Measurements from ENCODE around the gene MOCS1.

DNA sequence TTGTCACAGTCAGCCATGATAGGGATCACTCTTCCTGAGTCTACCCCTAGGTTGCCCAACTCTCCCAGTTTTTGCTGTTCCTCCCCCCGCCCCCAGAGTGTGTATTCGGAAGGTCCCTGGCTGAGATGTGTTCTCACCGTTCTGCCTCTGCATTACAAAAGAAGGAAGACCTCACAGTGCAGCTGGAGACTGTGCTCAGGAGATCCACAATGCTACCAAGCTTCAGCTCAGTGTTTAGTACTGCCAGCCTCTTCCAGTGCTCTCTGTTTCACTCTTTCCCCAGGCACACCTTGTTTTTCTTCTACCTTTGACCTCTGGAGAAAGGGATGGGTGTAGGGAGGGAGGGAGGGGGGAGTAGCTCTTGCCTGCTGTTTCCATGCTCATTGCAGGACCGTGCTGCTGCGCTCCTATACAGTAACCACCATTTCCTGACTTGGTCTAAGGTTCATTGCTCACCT, 13.4 kb upstream of the MOCS1 start:
- TF ChIP-seq, protein P1, sequence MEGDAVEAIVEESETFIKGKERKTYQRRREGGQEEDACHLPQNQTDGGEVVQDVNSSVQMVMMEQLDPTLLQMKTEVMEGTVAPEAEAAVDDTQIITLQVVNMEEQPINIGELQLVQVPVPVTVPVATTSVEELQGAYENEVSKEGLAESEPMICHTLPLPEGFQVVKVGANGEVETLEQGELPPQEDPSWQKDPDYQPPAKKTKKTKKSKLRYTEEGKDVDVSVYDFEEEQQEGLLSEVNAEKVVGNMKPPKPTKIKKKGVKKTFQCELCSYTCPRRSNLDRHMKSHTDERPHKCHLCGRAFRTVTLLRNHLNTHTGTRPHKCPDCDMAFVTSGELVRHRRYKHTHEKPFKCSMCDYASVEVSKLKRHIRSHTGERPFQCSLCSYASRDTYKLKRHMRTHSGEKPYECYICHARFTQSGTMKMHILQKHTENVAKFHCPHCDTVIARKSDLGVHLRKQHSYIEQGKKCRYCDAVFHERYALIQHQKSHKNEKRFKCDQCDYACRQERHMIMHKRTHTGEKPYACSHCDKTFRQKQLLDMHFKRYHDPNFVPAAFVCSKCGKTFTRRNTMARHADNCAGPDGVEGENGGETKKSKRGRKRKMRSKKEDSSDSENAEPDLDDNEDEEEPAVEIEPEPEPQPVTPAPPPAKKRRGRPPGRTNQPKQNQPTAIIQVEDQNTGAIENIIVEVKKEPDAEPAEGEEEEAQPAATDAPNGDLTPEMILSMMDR (conservative IDR thresholded peaks at IDR 0.05 in 1 of 2, IDR thresholded peaks at IDR 0.05 in 1 of 2; ENCODE audit: low read depth in 1 of 2, low read length in 2 of 2) = no peak
- no peak for TF ChIP-seq EZH2 (IDR thresholded peaks at IDR 0.05; ENCODE audit: low read length, missing control alignments)
